Memory B cell (primary cell): ENCODE results near the gene FUCA2.
A peak's percentile ranks its signal among the peaks of the same experiment; 100 is the strongest.
"Not testable (repeated sequence)": the region's sequence is repeated elsewhere in the genome, so short reads cannot be mapped to it uniquely, and the experiment has no call there.

Source experiments
- ATAC-seq: fragments of 150-1000 bp; cut with Tn5 transposase; 2 replicates; pipeline ENCODE4 v1.10.0; 2021; ENCODE audit warnings: low read depth, mild to moderate bottlenecking, moderate library complexity
- DNase-seq, 2 donors: peaks; one replicate each; pipeline ENCODE4 v3.0.0; 2022; ENCODE audit warnings: low spot score in 2 of 2
- H3K27ac Mint-ChIP-seq: one replicate; pipeline ENCODE4 v1.8.0; 2022; ENCODE audit warnings: mild to moderate bottlenecking, moderate library complexity, mixed read lengths
- H3K27me3 Mint-ChIP-seq: one replicate; pipeline ENCODE4 v1.8.0; 2022; ENCODE audit warnings: mixed read lengths
- H3K36me3 Mint-ChIP-seq: one replicate; pipeline ENCODE4 v1.8.0; 2022; ENCODE audit warnings: mild to moderate bottlenecking, mixed read lengths
- H3K4me1 Mint-ChIP-seq: one replicate; pipeline ENCODE4 v1.8.0; 2022; ENCODE audit warnings: mixed read lengths
- H3K4me3 Mint-ChIP-seq: one replicate; pipeline ENCODE4 v1.8.0; 2022; ENCODE audit warnings: mild to moderate bottlenecking, moderate library complexity, mixed read lengths
- H3K9me3 Mint-ChIP-seq: one replicate; pipeline ENCODE4 v1.8.0; 2022; ENCODE audit warnings: mixed read lengths

FUCA2 gene

DNA sequence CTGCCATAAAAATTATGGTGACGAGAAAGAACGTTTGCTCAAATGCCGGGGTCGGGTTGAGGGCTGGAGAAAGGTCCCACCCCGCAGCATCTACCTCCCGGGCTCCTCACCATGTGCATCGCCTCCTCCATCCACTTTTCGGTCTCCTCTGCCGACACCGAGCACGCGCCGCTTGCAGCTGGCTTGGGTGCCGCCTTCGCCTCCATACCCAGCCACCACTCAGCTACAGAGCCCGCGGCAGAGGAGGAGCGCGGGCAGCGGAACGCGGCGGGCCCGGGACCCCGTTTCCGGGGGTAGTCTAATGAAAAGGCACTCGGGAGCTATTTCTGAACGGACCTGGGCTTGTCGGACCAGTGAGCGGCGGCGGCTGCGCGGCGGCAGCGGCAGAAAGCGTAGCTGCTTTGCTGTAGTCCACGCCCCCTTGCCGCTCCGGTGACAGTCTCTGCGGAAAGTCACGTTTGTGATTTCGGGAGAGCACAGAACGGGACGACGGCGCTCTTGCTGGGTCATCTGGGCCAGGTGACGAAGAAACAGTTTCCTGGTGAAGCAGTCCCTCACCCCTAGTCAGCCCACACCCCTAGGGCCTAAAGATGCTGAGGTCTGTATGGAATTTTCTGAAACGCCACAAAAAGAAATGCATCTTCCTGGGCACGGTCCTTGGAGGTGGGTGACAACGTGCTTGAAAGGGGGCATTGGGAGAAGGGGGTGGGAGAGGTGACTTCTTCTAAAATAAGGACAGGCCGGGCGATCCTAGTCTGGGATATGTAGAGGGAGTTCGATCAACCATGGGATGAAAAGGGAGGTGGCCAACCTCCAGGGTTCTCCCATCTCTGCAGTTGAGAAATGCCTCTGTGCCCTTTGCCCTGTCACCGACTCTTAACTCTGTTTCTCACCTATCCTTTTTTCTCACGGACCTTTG lies 60.8 kb downstream of the FUCA2 start, which contains the start of the genes ADAT2 and PEX3:
TSS of gene ADAT2 (minus strand) at position 243 of the 919 bp plus-strand sequence. CDS start at position 206, 37 bp downstream.
TSS of gene PEX3 (plus strand) at position 353 of the 919 bp plus-strand sequence. CDS start at position 591, 238 bp downstream.
- Mint-ChIP-seq H3K4me3 (peak within 1 kb of the TSS; percentile 94), H3K36me3 (peaks cover 9% of the 10 kb centered on the region), H3K27ac (peak within 1 kb of the TSS; percentile 94), H3K4me1 (peaks cover 26% of the 10 kb centered on the region), H3K27me3 (no peaks in the 10 kb centered on the region), H3K9me3 (no peaks in the 10 kb centered on the region)
- peak; percentile 94 for DNase-seq
- peak; percentile 94 for ATAC-seq

GRCh38 chr6:143449714-143450452 lies 61.6 kb downstream of the FUCA2 start:
- Mint-ChIP-seq H3K36me3 (peaks cover 8% of the 10 kb centered on the region), H3K4me1 (peaks cover 21% of the 10 kb centered on the region), H3K9me3 (no peaks in the 10 kb centered on the region), H3K4me3 (peak overlapping the region; percentile 94), H3K27me3 (no peaks in the 10 kb centered on the region), H3K27ac (peak overlapping the region; percentile 94)
- ATAC-seq (no peak), DNase-seq (peak; percentile 59 to 67)

DNA sequence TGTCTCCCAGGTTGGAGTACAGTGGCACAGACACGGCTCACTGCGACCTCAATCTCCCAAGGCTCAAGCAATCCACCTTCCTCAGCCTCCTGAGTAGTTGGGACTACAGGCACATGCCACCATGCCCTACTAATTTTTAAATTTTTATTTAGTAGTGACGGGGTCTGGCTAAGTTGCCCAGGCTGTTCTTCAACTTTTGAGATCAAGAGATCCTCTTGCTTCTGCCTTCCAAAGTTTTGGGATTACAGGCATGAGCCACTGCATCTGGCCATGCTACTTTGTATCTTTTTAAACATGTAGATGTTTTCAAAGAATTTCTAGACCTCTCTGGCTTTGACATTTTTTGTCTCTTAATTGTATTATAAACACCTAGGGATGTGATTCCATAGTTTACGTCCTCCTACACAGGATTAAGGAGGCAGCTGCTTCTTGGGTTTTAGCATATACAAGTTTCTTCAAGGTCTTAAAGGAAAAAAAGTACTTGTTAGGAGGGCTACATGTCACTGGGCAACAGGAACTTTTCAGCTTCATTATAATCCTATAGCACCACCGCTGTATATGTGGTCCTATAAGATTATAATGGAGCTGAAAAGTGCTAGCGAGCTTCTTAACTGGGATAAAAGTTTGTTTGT lies 62.3 kb downstream of the FUCA2 start:
- Mint-ChIP-seq H3K27me3 (no peaks in the 10 kb centered on the region), H3K9me3 (no peaks in the 10 kb centered on the region), H3K4me3 (peak overlapping the region; percentile 94), H3K27ac (peak overlapping the region; percentile 94), H3K36me3 (peaks cover 5% of the 10 kb centered on the region), H3K4me1 (peaks cover 17% of the 10 kb centered on the region)
- no peak for DNase-seq
- no peak for ATAC-seq

- H3K36me3 Mint-ChIP-seq, H3K27ac Mint-ChIP-seq, H3K4me3 Mint-ChIP-seq, H3K27me3 Mint-ChIP-seq, DNase-seq, H3K4me1 Mint-ChIP-seq, H3K9me3 Mint-ChIP-seq, ATAC-seq: not testable (repeated sequence)
These were observed 63.7 kb downstream of the FUCA2 start for GRCh38 chr6:143447865-143448264.
